Fibroblast of villous mesenchyme (primary cell): Measurements from ENCODE around the gene DAGLA. TPM values are rescaled to one million over a fixed set of nuclear protein-coding genes. Genes with fewer than 3 reads are reported as not detected.

ENCODE experiments used
- DNase-seq: peaks from one replicate; pipeline ENCODE4 v3.0.0-alpha.2; 2010; ENCODE audit warnings: low read depth
- H3K4me3 ChIP-seq: 2 replicates; pipeline ENCODE4 v1.5.1; 2011; ENCODE audit warnings: low read depth, mild to moderate bottlenecking, low read length
- CTCF ChIP-seq: IDR thresholded peaks from 2 replicates; pipeline ENCODE4 v1.5.1; 2012; ENCODE audit warnings: low read depth, mild to moderate bottlenecking, low read length; ENCODE audit not compliant: insufficient read depth
- total RNA-seq: library from RNA; depleted of rRNA; stranded (reverse); fragments of >200 nt; gene quantifications from 2 replicates; pipeline ENCODE4 v1.2.3, GENCODE V29; 2012

DAGLA gene
- total RNA-seq, 1 donor: 2.2 TPM

- no peak for TF ChIP-seq CTCF
- no peak overlapping the region for H3K4me3 ChIP-seq
- DNase-seq: no peak
Measured at GRCh38 chr11:61743486-61744095, 63.4 kb downstream of the DAGLA start.

- no peak for TF ChIP-seq CTCF
- DNase-seq: no peak
- no peak overlapping the region for H3K4me3 ChIP-seq
Measured at GRCh38 chr11:61744181-61744580, 64.0 kb downstream of the DAGLA start.

GRCh38 chr11:61744609-61745156, 64.5 kb downstream of the DAGLA start:
- TF ChIP-seq CTCF: no peak
- no peak for DNase-seq
- H3K4me3 ChIP-seq: no peak overlapping the region

- TF ChIP-seq CTCF: no peak
- DNase-seq: no peak
- no peak overlapping the region for H3K4me3 ChIP-seq
Measured at GRCh38 chr11:61745781-61746441, 65.7 kb downstream of the DAGLA start.

GRCh38 chr11:61746442-61747191, 66.4 kb downstream of the DAGLA start:
- no peak overlapping the region for H3K4me3 ChIP-seq
- DNase-seq: no peak
- TF ChIP-seq CTCF: no peak

- H3K4me3 ChIP-seq: no peak overlapping the region
- peak; percentile 72 for TF ChIP-seq CTCF
- peak; percentile 58 for DNase-seq
Measured at GRCh38 chr11:61747192-61747966, 67.2 kb downstream of the DAGLA start.
